Trophoblast cell (in vitro differentiated cells and primary cell): ENCODE results near the gene CEBPG.

Experiments
- DNase-seq, 2 donors: peaks; one replicate each; pipeline ENCODE4 v3.0.0-alpha.2; 2016
- H2AFZ ChIP-seq: 2 replicates; pipeline ENCODE4 v1.6.1; 2013; ENCODE audit warnings: low read length, moderate library complexity, mild to moderate bottlenecking; ENCODE audit not compliant: insufficient read depth, poor library complexity
- H2AK5ac ChIP-seq: 2 replicates; pipeline ENCODE4 v1.6.1; 2013; ENCODE audit warnings: mild to moderate bottlenecking, low read length
- H2BK120ac ChIP-seq: 2 replicates; pipeline ENCODE4 v1.6.1; 2013; ENCODE audit warnings: low read length, mild to moderate bottlenecking, moderate library complexity; ENCODE audit not compliant: insufficient read depth, poor library complexity
- H2BK12ac ChIP-seq: 2 replicates; pipeline ENCODE4 v1.6.1; 2013; ENCODE audit warnings: mild to moderate bottlenecking, low read length, moderate library complexity
- H2BK5ac ChIP-seq: 2 replicates; pipeline ENCODE4 v1.6.1; 2013; ENCODE audit warnings: low read length, low read depth, moderate library complexity, mild to moderate bottlenecking; ENCODE audit not compliant: poor library complexity
- H3K14ac ChIP-seq: 2 replicates; pipeline ENCODE4 v1.6.1; 2013; ENCODE audit warnings: mild to moderate bottlenecking, low read length
- H3K18ac ChIP-seq: 2 replicates; pipeline ENCODE4 v1.6.1; 2013; ENCODE audit warnings: mild to moderate bottlenecking, low read length
- H3K23ac ChIP-seq: 2 replicates; pipeline ENCODE4 v1.6.1; 2013; ENCODE audit warnings: low read length
- H3K27ac ChIP-seq: 2 replicates; pipeline ENCODE4 v1.5.1; 2013; ENCODE audit warnings: low read depth, mild to moderate bottlenecking, inconsistent platforms, low read length, moderate library complexity
- H3K27me3 ChIP-seq: 2 replicates; pipeline ENCODE4 v1.6.1; 2013; ENCODE audit warnings: inconsistent platforms, mild to moderate bottlenecking, low read length, moderate library complexity; ENCODE audit not compliant: insufficient read depth
- H3K36me3 ChIP-seq, 2 experiments: 1 replicate in 1 of 2; 2 replicates in 1 of 2; pipeline ENCODE4 v1.6.1; 2013; ENCODE audit warnings: low read length in 2 of 2, mild to moderate bottlenecking in 2 of 2, moderate library complexity in 1 of 2; ENCODE audit not compliant: insufficient read depth in 2 of 2, control insufficient read depth in 1 of 2
- H3K4ac ChIP-seq: 2 replicates; pipeline ENCODE4 v1.6.1; 2013; ENCODE audit warnings: low read depth, mild to moderate bottlenecking, low read length, moderate library complexity
- H3K4me1 ChIP-seq, 2 experiments: 1 replicate in 1 of 2; 2 replicates in 1 of 2; pipeline ENCODE4 v1.6.1; 2013; ENCODE audit warnings: low read length in 2 of 2, mild to moderate bottlenecking in 2 of 2, moderate library complexity in 1 of 2; ENCODE audit not compliant: insufficient read depth in 2 of 2, control insufficient read depth in 1 of 2
- H3K4me2 ChIP-seq: 2 replicates; pipeline ENCODE4 v1.6.1; 2013; ENCODE audit warnings: inconsistent platforms, mild to moderate bottlenecking, low read length, moderate library complexity
- H3K4me3 ChIP-seq: 2 replicates; pipeline ENCODE4 v1.5.1; 2013; ENCODE audit warnings: mild to moderate bottlenecking, low read depth, low read length, inconsistent platforms
- H3K79me1 ChIP-seq: one replicate; pipeline ENCODE4 v1.6.1; 2013; ENCODE audit warnings: low read length
- H3K79me2 ChIP-seq: 2 replicates; pipeline ENCODE4 v1.6.1; 2013; ENCODE audit warnings: low read length, mild to moderate bottlenecking; ENCODE audit not compliant: control insufficient read depth, insufficient read depth, poor library complexity
- H3K9ac ChIP-seq: 2 replicates; pipeline ENCODE4 v1.6.1; 2013; ENCODE audit warnings: mild to moderate bottlenecking, low read length
- H3K9me3 ChIP-seq: 2 replicates; pipeline ENCODE4 v1.6.1; 2013; ENCODE audit warnings: low read depth, mild to moderate bottlenecking, control low read depth, inconsistent platforms, low read length; ENCODE audit not compliant: insufficient read depth
- H4K12ac ChIP-seq: 2 replicates; pipeline ENCODE4 v1.6.1; 2013; ENCODE audit warnings: low read depth, mild to moderate bottlenecking, low read length, moderate library complexity
- H4K8ac ChIP-seq: 2 replicates; pipeline ENCODE4 v1.6.1; 2013; ENCODE audit warnings: low read depth, mild to moderate bottlenecking, low read length, moderate library complexity
- H4K91ac ChIP-seq: one replicate; pipeline ENCODE4 v1.6.1; 2013; ENCODE audit warnings: low read depth, mild to moderate bottlenecking, low read length, moderate library complexity
- WGBS: extraction: QIAGEN DNeasy Blood & Tissue Kit; methylation state at CpG from one replicate; pipeline ENCODE4 v1.1.7; 2013; ENCODE audit warnings: missing lambda C conversion rate; ENCODE audit not compliant: insufficient read length, insufficient coverage; ENCODE audit errors: extremely low coverage; 5-methylcytosine and 5-hydroxymethylcytosine counted together

CEBPG gene

GRCh38 chr19:33429891-33430673 is 56.6 kb downstream of the CEBPG start:
- no peak overlapping the region for H3K4me3 ChIP-seq
- no peaks in the 10 kb centered on the region for H3K27me3 ChIP-seq
- no peak overlapping the region for H3K14ac ChIP-seq
- H3K4ac ChIP-seq, result no peak overlapping the region
- no peak overlapping the region for H4K8ac ChIP-seq
- no peak overlapping the region for H2BK120ac ChIP-seq
- H3K79me2 ChIP-seq, result no peaks in the 10 kb centered on the region
- H3K79me1 ChIP-seq, result no peaks in the 10 kb centered on the region
- H2BK5ac ChIP-seq, result no peak overlapping the region
- H4K12ac ChIP-seq, result no peak overlapping the region
- no peak overlapping the region for H3K4me2 ChIP-seq
- H2AK5ac ChIP-seq, result no peak overlapping the region
- no peak overlapping the region for H2BK12ac ChIP-seq
- no peaks in the 10 kb centered on the region for H3K9me3 ChIP-seq
- no peaks in the 10 kb centered on the region for H3K36me3 ChIP-seq
- H3K27ac ChIP-seq, result no peak overlapping the region
- H3K9ac ChIP-seq, result no peak overlapping the region
- no peak overlapping the region for H4K91ac ChIP-seq
- H2AFZ ChIP-seq, result no peak overlapping the region
- H3K4me1 ChIP-seq, result no peaks in the 10 kb centered on the region
- DNase-seq, result no peak
- H3K18ac ChIP-seq, result no peak overlapping the region
- H3K23ac ChIP-seq, result no peak overlapping the region
- no CpG with 5 or more reads among the region's 17 CpGs for WGBS

- peak; percentile 67 to 80 for DNase-seq
- no peak overlapping the region for H3K23ac ChIP-seq
- H3K79me1 ChIP-seq, result no peaks in the 10 kb centered on the region
- no peaks in the 10 kb centered on the region for H3K27me3 ChIP-seq
- H3K27ac ChIP-seq, result no peak overlapping the region
- H3K4me3 ChIP-seq, result no peak overlapping the region
- no peaks in the 10 kb centered on the region for H3K9me3 ChIP-seq
- no peak overlapping the region for H3K9ac ChIP-seq
- H2AFZ ChIP-seq, result no peak overlapping the region
- H3K36me3 ChIP-seq, result no peaks in the 10 kb centered on the region
- H3K4me2 ChIP-seq, result no peak overlapping the region
- H4K91ac ChIP-seq, result no peak overlapping the region
- H3K14ac ChIP-seq, result no peak overlapping the region
- H2AK5ac ChIP-seq, result no peak overlapping the region
- no peak overlapping the region for H3K18ac ChIP-seq
- no peaks in the 10 kb centered on the region for H3K79me2 ChIP-seq
- H2BK12ac ChIP-seq, result no peak overlapping the region
- H4K12ac ChIP-seq, result no peak overlapping the region
- no peak overlapping the region for H4K8ac ChIP-seq
- no peak overlapping the region for H3K4ac ChIP-seq
- no peak overlapping the region for H2BK5ac ChIP-seq
- H3K4me1 ChIP-seq, result peaks cover 2 to 3% of the 10 kb centered on the region in 2 experiments
- H2BK120ac ChIP-seq, result no peak overlapping the region
- no CpG with 5 or more reads among the region's 13 CpGs for WGBS
These were observed 57.3 kb downstream of the CEBPG start for GRCh38 chr19:33430674-33431277.

GRCh38 chr19:33432015-33432414 is 58.5 kb downstream of the CEBPG start:
- Histone ChIP-seq H3K4me3 (no peak overlapping the region), H3K27me3 (no peaks in the 10 kb centered on the region), H4K8ac (no peak overlapping the region), H3K18ac (no peak overlapping the region), H2BK120ac (no peak overlapping the region), H2AK5ac (no peak overlapping the region), H3K9ac (no peak overlapping the region), H3K79me1 (no peaks in the 10 kb centered on the region), H3K4ac (no peak overlapping the region), H3K14ac (no peak overlapping the region), H2BK12ac (no peak overlapping the region), H3K4me1 (peaks cover 2 to 3% of the 10 kb centered on the region in 2 experiments), H3K23ac (no peak overlapping the region), H3K36me3 (no peaks in the 10 kb centered on the region), H4K91ac (no peak overlapping the region), H2AFZ (no peak overlapping the region), H3K9me3 (no peaks in the 10 kb centered on the region), H4K12ac (no peak overlapping the region), H3K79me2 (no peaks in the 10 kb centered on the region), H3K27ac (no peak overlapping the region), H3K4me2 (no peak overlapping the region), H2BK5ac (no peak overlapping the region)
- no CpG with 5 or more reads among the region's 5 CpGs for WGBS
- no peak for DNase-seq
